SK-N-SH treated with all-trans-retinoic acid at 6 μM for 48 hours (cell line): Measurements from ENCODE around the gene KLK14.

Experiments
- ATAC-seq: fragments of 200-7000 bp; cut with Tn5 transposase; 3 replicates; pipeline ENCODE4 v1.9.1; 2020; ENCODE audit warnings: mild to moderate bottlenecking, moderate library complexity
- ARNTL ChIP-seq: fragments of 450-650 bp; formaldehyde crosslinking; IDR thresholded peaks from 2 replicates; pipeline ENCODE4 v1.5.0; 2020; ENCODE audit warnings: low read depth, mild to moderate bottlenecking, moderate library complexity, borderline replicate concordance
- BACH2 ChIP-seq: fragments of 250-450 bp; sonication (Bioruptor Pico); IDR thresholded peaks from 2 replicates; pipeline ENCODE4 v1.9.0; 2021; ENCODE audit warnings: mild to moderate bottlenecking, borderline replicate concordance
- CSDC2 ChIP-seq: fragments of 250-450 bp; sonication (Bioruptor Pico); IDR thresholded peaks from 2 replicates; pipeline ENCODE4 v1.5.0; 2020; ENCODE audit warnings: mild to moderate bottlenecking, moderate library complexity
- CSRNP3 ChIP-seq: fragments of 250-450 bp; sonication (Bioruptor Pico); IDR thresholded peaks from 2 replicates; pipeline ENCODE4 v1.5.1; 2021; ENCODE audit warnings: mild to moderate bottlenecking, moderate library complexity
- GLIS3 ChIP-seq: fragments of 250-450 bp; sonication (Bioruptor Pico); IDR thresholded peaks from 2 replicates; pipeline ENCODE4 v1.5.0; 2020; ENCODE audit warnings: mild to moderate bottlenecking, moderate library complexity
- ISL1 ChIP-seq: fragments of 250-450 bp; sonication (Bioruptor Pico); IDR thresholded peaks from 2 replicates; pipeline ENCODE4 v2.1.2; 2022; ENCODE audit warnings: mild to moderate bottlenecking, moderate library complexity
- OSR1 ChIP-seq: fragments of 250-450 bp; sonication (Bioruptor Pico); IDR thresholded peaks from 2 replicates; pipeline ENCODE4 v1.8.0; 2022; ENCODE audit warnings: moderate library complexity, mild to moderate bottlenecking, inconsistent platforms
- PATZ1 ChIP-seq: fragments of 250-450 bp; sonication (Bioruptor Pico); IDR thresholded peaks from 2 replicates; pipeline ENCODE4 v1.8.0; 2020; ENCODE audit warnings: mild to moderate bottlenecking, moderate library complexity, borderline replicate concordance
- PPARA ChIP-seq: fragments of 250-450 bp; sonication (Bioruptor Pico); IDR thresholded peaks from 2 replicates; pipeline ENCODE4 v1.5.0; 2020; ENCODE audit warnings: mild to moderate bottlenecking, borderline replicate concordance
- RARB ChIP-seq: fragments of 250-450 bp; sonication (Bioruptor Pico); IDR thresholded peaks from 2 replicates; pipeline ENCODE4 v1.8.0; 2021; ENCODE audit warnings: mild to moderate bottlenecking, moderate library complexity
- SNAI2 ChIP-seq: fragments of 250-450 bp; sonication (Bioruptor Pico); IDR thresholded peaks from 2 replicates; pipeline ENCODE4 v1.5.0; 2020; ENCODE audit warnings: mild to moderate bottlenecking, moderate library complexity
- TCF4 ChIP-seq: fragments of 250-450 bp; sonication (Bioruptor Pico); IDR thresholded peaks from 2 replicates; pipeline ENCODE4 v1.8.0; 2021; ENCODE audit warnings: mild to moderate bottlenecking, moderate library complexity, borderline replicate concordance
- TOX ChIP-seq: fragments of 250-450 bp; sonication (Bioruptor Pico); IDR thresholded peaks from 2 replicates; pipeline ENCODE4 v1.8.0; 2021; ENCODE audit warnings: mild to moderate bottlenecking, moderate library complexity, borderline replicate concordance
- TSHZ2 ChIP-seq: fragments of 250-450 bp; sonication (Bioruptor Pico); IDR thresholded peaks from 2 replicates; pipeline ENCODE4 v1.5.0; 2020; ENCODE audit warnings: mild to moderate bottlenecking, moderate library complexity
- ZC3H10 ChIP-seq: fragments of 250-450 bp; sonication (Bioruptor Pico); IDR thresholded peaks from 2 replicates; pipeline ENCODE4 v1.5.1; 2021; ENCODE audit warnings: mild to moderate bottlenecking, moderate library complexity
- ZFP3 ChIP-seq: fragments of 250-450 bp; sonication (Bioruptor Pico); IDR thresholded peaks from 2 replicates; pipeline ENCODE4 v1.5.0; 2020; ENCODE audit warnings: mild to moderate bottlenecking, moderate library complexity
- ZFP30 ChIP-seq: fragments of 450-650 bp; formaldehyde crosslinking; IDR thresholded peaks from 2 replicates; pipeline ENCODE4 v1.5.0; 2022; ENCODE audit warnings: mild to moderate bottlenecking, moderate library complexity
- ZNF565 ChIP-seq: fragments of 450-650 bp; formaldehyde crosslinking; conservative IDR thresholded peaks from 2 replicates; pipeline ENCODE4 v1.5.0; 2020; ENCODE audit warnings: low read depth, mild to moderate bottlenecking, moderate library complexity
- ZNF70 ChIP-seq: fragments of 450-650 bp; formaldehyde crosslinking; IDR thresholded peaks from 2 replicates; pipeline ENCODE4 v1.5.0; 2020; ENCODE audit warnings: mild to moderate bottlenecking, moderate library complexity
- ZNF8 ChIP-seq: fragments of 450-650 bp; formaldehyde crosslinking; IDR thresholded peaks from 2 replicates; pipeline ENCODE4 v1.5.0; 2020; ENCODE audit warnings: mild to moderate bottlenecking, moderate library complexity
- TF ChIP-seq, protein P1 (sequence below): fragments of 250-450 bp; sonication (Bioruptor Pico); IDR thresholded peaks from 2 replicates; pipeline ENCODE4 v1.5.1; 2020; ENCODE audit warnings: low read depth, mild to moderate bottlenecking, moderate library complexity
- TF ChIP-seq, protein P2 (sequence below): fragments of 250-450 bp; sonication (Bioruptor Pico); IDR thresholded peaks from 2 replicates; pipeline ENCODE4 v1.8.0; 2021; ENCODE audit warnings: low read depth, mild to moderate bottlenecking, moderate library complexity, borderline replicate concordance

KLK14 gene

GRCh38 chr19:51083783-51084182 is 1.1 kb upstream of the KLK14 start (continued):
- TF ChIP-seq, protein P1, sequence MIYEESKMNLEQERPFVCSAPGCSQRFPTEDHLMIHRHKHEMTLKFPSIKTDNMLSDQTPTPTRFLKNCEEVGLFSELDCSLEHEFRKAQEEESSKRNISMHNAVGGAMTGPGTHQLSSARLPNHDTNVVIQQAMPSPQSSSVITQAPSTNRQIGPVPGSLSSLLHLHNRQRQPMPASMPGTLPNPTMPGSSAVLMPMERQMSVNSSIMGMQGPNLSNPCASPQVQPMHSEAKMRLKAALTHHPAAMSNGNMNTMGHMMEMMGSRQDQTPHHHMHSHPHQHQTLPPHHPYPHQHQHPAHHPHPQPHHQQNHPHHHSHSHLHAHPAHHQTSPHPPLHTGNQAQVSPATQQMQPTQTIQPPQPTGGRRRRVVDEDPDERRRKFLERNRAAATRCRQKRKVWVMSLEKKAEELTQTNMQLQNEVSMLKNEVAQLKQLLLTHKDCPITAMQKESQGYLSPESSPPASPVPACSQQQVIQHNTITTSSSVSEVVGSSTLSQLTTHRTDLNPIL = no peak
- no peak for TF ChIP-seq RARB (CRISPR knock-in tag)
- no peak for TF ChIP-seq CSRNP3
- no peak for TF ChIP-seq PATZ1 (CRISPR knock-in tag)
- TF ChIP-seq OSR1 (CRISPR knock-in tag) = no peak
- TF ChIP-seq ZNF8 (CRISPR knock-in tag) = no peak
- no peak for TF ChIP-seq ARNTL (CRISPR knock-in tag)
- TF ChIP-seq CSDC2 (CRISPR knock-in tag) = no peak

DNA sequence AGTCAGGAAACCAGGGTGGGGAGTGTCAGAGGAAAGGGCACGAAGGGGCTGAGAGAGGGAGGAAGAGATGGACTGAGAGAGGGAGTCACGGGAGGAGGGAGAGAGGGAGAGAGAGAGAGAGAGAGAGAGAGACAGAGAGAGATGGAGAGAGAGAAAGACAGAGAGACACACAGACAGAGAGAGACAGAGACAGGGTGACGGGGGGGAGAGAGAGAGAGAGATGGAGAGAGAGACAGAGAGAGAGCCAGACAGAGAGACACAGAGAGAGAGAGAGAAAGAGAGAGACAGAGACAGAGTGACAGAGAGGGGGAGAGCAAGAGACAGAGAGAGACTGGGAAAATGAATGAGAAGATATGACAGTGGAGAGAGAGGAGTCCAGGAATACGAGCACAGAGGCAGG is 494 bp upstream of the KLK14 start:
- no peak for ATAC-seq
- TF ChIP-seq GLIS3 (no peak), RARB (CRISPR knock-in tag) (no peak), CSDC2 (CRISPR knock-in tag) (no peak), ARNTL (CRISPR knock-in tag) (no peak), PPARA (CRISPR knock-in tag) (no peak), ZNF565 (CRISPR knock-in tag) (no peak), SNAI2 (CRISPR knock-in tag) (no peak), ZFP30 (CRISPR knock-in tag) (no peak), ZNF70 (CRISPR knock-in tag) (no peak), BACH2 (CRISPR knock-in tag) (no peak), TOX (CRISPR knock-in tag) (no peak), ZC3H10 (CRISPR knock-in tag) (no peak), TSHZ2 (CRISPR knock-in tag) (no peak)
- TF ChIP-seq, protein P2, sequence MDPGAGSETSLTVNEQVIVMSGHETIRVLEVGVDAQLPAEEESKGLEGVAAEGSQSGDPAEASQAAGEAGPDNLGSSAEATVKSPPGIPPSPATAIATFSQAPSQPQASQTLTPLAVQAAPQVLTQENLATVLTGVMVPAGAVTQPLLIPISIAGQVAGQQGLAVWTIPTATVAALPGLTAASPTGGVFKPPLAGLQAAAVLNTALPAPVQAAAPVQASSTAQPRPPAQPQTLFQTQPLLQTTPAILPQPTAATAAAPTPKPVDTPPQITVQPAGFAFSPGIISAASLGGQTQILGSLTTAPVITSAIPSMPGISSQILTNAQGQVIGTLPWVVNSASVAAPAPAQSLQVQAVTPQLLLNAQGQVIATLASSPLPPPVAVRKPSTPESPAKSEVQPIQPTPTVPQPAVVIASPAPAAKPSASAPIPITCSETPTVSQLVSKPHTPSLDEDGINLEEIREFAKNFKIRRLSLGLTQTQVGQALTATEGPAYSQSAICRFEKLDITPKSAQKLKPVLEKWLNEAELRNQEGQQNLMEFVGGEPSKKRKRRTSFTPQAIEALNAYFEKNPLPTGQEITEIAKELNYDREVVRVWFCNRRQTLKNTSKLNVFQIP = no peak
- TF ChIP-seq, protein P1 = no peak

DNA sequence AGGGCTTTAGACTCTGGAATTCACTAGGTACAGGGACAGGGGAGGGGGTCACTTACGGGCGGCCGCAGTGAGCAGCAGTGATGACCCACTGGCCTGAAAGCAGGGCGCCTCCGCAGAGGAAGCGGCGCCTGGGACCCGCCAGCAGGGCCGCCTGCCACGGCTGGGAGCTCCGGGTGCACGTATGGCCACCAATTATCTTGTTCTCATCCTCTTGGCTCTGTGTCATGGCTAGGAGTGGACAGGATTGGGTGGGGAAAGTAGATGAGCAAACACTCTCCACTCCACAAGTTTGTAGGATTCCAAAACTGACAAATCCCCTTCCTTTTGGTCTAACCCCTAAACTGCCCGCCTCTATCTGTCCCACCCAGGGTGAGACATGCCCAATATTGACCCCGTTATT is 1.2 kb downstream of the KLK14 start:
- ATAC-seq = no peak
- no peak for TF ChIP-seq CSRNP3
- no peak for TF ChIP-seq TCF4
- TF ChIP-seq ISL1 = no peak
- TF ChIP-seq ZFP30 (CRISPR knock-in tag) = no peak
- TF ChIP-seq ZFP3 (CRISPR knock-in tag) = no peak
- no peak for TF ChIP-seq OSR1 (CRISPR knock-in tag)
- TF ChIP-seq PATZ1 (CRISPR knock-in tag) = no peak
- no peak for TF ChIP-seq PPARA (CRISPR knock-in tag)
